ENCODE data around the gene GALNTL6.
A peak's percentile ranks its signal among the peaks of the same experiment; 100 is the strongest.

GALNTL6 gene

GRCh38 chr4:171843456-171843855, 30.3 kb downstream of the GALNTL6 start:
- no peak for TF ChIP-seq CTCF (conservative IDR thresholded peaks at IDR 0.05; ENCODE audit: control insufficient read depth, insufficient read depth, low read depth, low read length)
- DNase-seq (ENCODE audit: low read depth), result no peak
- H3K4me3 ChIP-seq (ENCODE audit: control insufficient read depth, low read depth, low read length), result no peak overlapping the region

GRCh38 chr4:171846232-171846631, 33.0 kb downstream of the GALNTL6 start:
- no peak overlapping the region for H3K4me3 ChIP-seq (ENCODE audit: control insufficient read depth, low read depth, low read length)
- DNase-seq (ENCODE audit: low read depth), result peak; percentile 40
- TF ChIP-seq CTCF (conservative IDR thresholded peaks at IDR 0.05; ENCODE audit: control insufficient read depth, insufficient read depth, low read depth, low read length), result peak; percentile 50

- no peak overlapping the region for H3K4me3 ChIP-seq (ENCODE audit: control insufficient read depth, low read depth, low read length)
- TF ChIP-seq CTCF (conservative IDR thresholded peaks at IDR 0.05; ENCODE audit: control insufficient read depth, insufficient read depth, low read depth, low read length), result no peak
- DNase-seq (ENCODE audit: low read depth), result no peak
Observed at GRCh38 chr4:171846893-171847292, 33.7 kb downstream of the GALNTL6 start.

GRCh38 chr4:171847751-171848150, 34.5 kb downstream of the GALNTL6 start:
- H3K4me3 ChIP-seq (ENCODE audit: control insufficient read depth, low read depth, low read length), result no peak overlapping the region
- peak; percentile 53 for DNase-seq (ENCODE audit: low read depth)
- TF ChIP-seq CTCF (conservative IDR thresholded peaks at IDR 0.05; ENCODE audit: control insufficient read depth, insufficient read depth, low read depth, low read length), result no peak

GRCh38 chr4:171849686-171850222, 36.5 kb downstream of the GALNTL6 start:
- DNase-seq (ENCODE audit: low read depth), result no peak
- TF ChIP-seq CTCF (conservative IDR thresholded peaks at IDR 0.05; ENCODE audit: control insufficient read depth, insufficient read depth, low read depth, low read length), result no peak
- no peak overlapping the region for H3K4me3 ChIP-seq (ENCODE audit: control insufficient read depth, low read depth, low read length)

GRCh38 chr4:171851295-171851694, 38.1 kb downstream of the GALNTL6 start:
- no peak overlapping the region for H3K4me3 ChIP-seq (ENCODE audit: control insufficient read depth, low read depth, low read length)
- DNase-seq (ENCODE audit: low read depth), result no peak
- TF ChIP-seq CTCF (conservative IDR thresholded peaks at IDR 0.05; ENCODE audit: control insufficient read depth, insufficient read depth, low read depth, low read length), result no peak
